HepG2 (cell line): ENCODE measurements around the gene SDK1. TPM values are rescaled to one million over a fixed set of nuclear protein-coding genes. Genes with fewer than 3 reads are reported as not detected.

Experiments used
- ATAC-seq: fragments of 200-7000 bp; cut with Tn5 transposase; 3 replicates; pipeline ENCODE4 v1.9.1; 2020; ENCODE audit warnings: mild to moderate bottlenecking, moderate library complexity
- BruUV-seq: library from RNA; stranded (reverse); fragments of 400-500 nt; replicated peaks from 2 replicates; lab custom pipeline; 2021; lab: Mats Ljungman, UMichigan
- CTCF ChIA-PET: fragments of 300-600 bp; formaldehyde crosslinking; extraction: SDS; loops from one replicate; lab custom pipeline; 2021; ENCODE audit warnings: low total read pairs, inconsistent platforms, low intra/inter-chr PET ratio; lab: Yijun Ruan, JAX
- POLR2A ChIA-PET: fragments of 350-600 bp; sonication (Branson Sonifier 250); formaldehyde crosslinking; loops from one replicate; lab custom pipeline; 2020; ENCODE audit warnings: antibody characterized with exemption, inconsistent platforms; lab: Yijun Ruan, JAX
- DNase-seq: peaks from one replicate; pipeline ENCODE4 v3.0.0-alpha.2; 2015; ENCODE audit warnings: low spot score
- FAIRE-seq: peaks from 3 replicates; lab custom pipeline; 2011; peaks lifted over from hg19 to GRCh38; lab: Jason Lieb, UNC
- H2AFZ ChIP-seq: one replicate; pipeline ENCODE4 v1.6.1; 2011; ENCODE audit warnings: low read length, inconsistent platforms
- H3K27ac ChIP-seq: fragments of 300-600 bp; 3 replicates; pipeline ENCODE4 v1.8.0; 2011; ENCODE audit warnings: mixed run types, mild to moderate bottlenecking, mixed read lengths, low read length, inconsistent platforms; ENCODE audit not compliant: insufficient read depth; ENCODE audit errors: extremely low read length
- H3K27me3 ChIP-seq, 2 experiments: fragments of 200-600 bp in 1 of 2; 2 replicates in 1 of 2; 3 replicates in 1 of 2; pipeline versions ENCODE4 v1.6.0 to v1.8.0; 2011; ENCODE audit warnings: low read length in 2 of 2, mild to moderate bottlenecking in 2 of 2, moderate library complexity in 2 of 2, inconsistent platforms in 1 of 2; ENCODE audit not compliant: insufficient read depth in 2 of 2, control insufficient read depth in 1 of 2
- H3K36me3 ChIP-seq, 2 experiments: fragments of 200-600 bp in 1 of 2; replicated peaks in 1 of 2; 2 replicates in 1 of 2; 3 replicates in 1 of 2; pipeline versions ENCODE4 v1.5.1 to v1.8.0; 2011; ENCODE audit warnings: low read length in 2 of 2, inconsistent platforms in 1 of 2; ENCODE audit not compliant: insufficient read depth in 2 of 2, control insufficient read depth in 1 of 2
- H3K4me1 ChIP-seq: 2 replicates; pipeline ENCODE4 v1.5.1; 2012; ENCODE audit warnings: low read length, inconsistent platforms; ENCODE audit not compliant: insufficient read depth
- H3K4me2 ChIP-seq: 2 replicates; pipeline ENCODE4 v1.6.0; 2011; ENCODE audit warnings: low read depth, low read length, inconsistent platforms
- H3K4me3 ChIP-seq, 3 experiments: fragments of 200-600 bp in 1 of 3; sonication (generic), shearing (Covaris generic) in 1 of 3; replicated peaks in 1 of 3; 2 replicates each; pipeline ENCODE4 v1.5.1; 2011 to 2016; ENCODE audit warnings: low read length in 3 of 3, inconsistent platforms in 2 of 3, low read depth in 2 of 3, mild to moderate bottlenecking in 2 of 3, control low read depth in 1 of 3, mixed read lengths in 1 of 3; ENCODE audit not compliant: insufficient read depth in 1 of 3
- H3K79me2 ChIP-seq: one replicate; pipeline ENCODE4 v1.6.1; 2011; ENCODE audit warnings: low read length, inconsistent platforms; ENCODE audit not compliant: insufficient read depth
- H3K9ac ChIP-seq: 2 replicates; pipeline ENCODE4 v1.6.0; 2011; ENCODE audit warnings: mild to moderate bottlenecking, low read depth, low read length, inconsistent platforms; ENCODE audit not compliant: insufficient read depth
- H3K9me3 ChIP-seq: 2 replicates; pipeline ENCODE4 v1.5.1; 2012; ENCODE audit warnings: mild to moderate bottlenecking, low read length
- H4K20me1 ChIP-seq: 2 replicates; pipeline ENCODE4 v1.6.0; 2011; ENCODE audit warnings: inconsistent platforms, mild to moderate bottlenecking, low read length, moderate library complexity; ENCODE audit not compliant: insufficient read depth
- ATF7-NPFF ChIP-seq: sonication (generic); formaldehyde crosslinking; IDR thresholded peaks from 2 replicates; pipeline ENCODE4 v1.8.1; 2023; ENCODE audit warnings: mild to moderate bottlenecking, low read depth, missing genetic modification reagents, moderate library complexity
- HNF4A ChIP-seq: sonication (generic); formaldehyde crosslinking; IDR thresholded peaks from 2 replicates; pipeline ENCODE4 v1.4.0; 2020; ENCODE audit warnings: missing genetic modification reagents
- PAXIP1 ChIP-seq: sonication (generic); formaldehyde crosslinking; conservative IDR thresholded peaks from 2 replicates; pipeline ENCODE4 v1.4.0; 2020; ENCODE audit warnings: mild to moderate bottlenecking, missing genetic modification reagents, moderate library complexity
- PPARG ChIP-seq: conservative IDR thresholded peaks from 2 replicates; pipeline ENCODE4 v1.6.1; 2016; ENCODE audit warnings: missing biosample characterization, missing genetic modification reagents
- TP53 ChIP-seq: sonication (generic); formaldehyde crosslinking; conservative IDR thresholded peaks from 2 replicates; pipeline ENCODE4 v1.4.0; 2020; ENCODE audit warnings: missing genetic modification reagents
- ZNF205 ChIP-seq: IDR thresholded peaks from 2 replicates; pipeline ENCODE4 v1.6.1; 2018; ENCODE audit warnings: missing biosample characterization, missing genetic modification reagents
- WGBS: methylation state at CpG from one replicate; pipeline ENCODE4 v1.1.6; 2017; ENCODE audit warnings: low lambda C conversion rate; 5-methylcytosine and 5-hydroxymethylcytosine counted together
- in situ Hi-C: cut with HindIII; loops from 2 replicates; pipeline ENCODE4 v1.10.0; 2017; ENCODE audit warnings: low pct_unique_long_range_greater_than_20kb; ENCODE audit not compliant: extremely low pct_ligation_motif_present
- intact Hi-C: fragments of 100-400 bp; cut with micrococcal nuclease; formaldehyde crosslinking; loops from one replicate; pipeline ENCODE4 v1.10.0; 2022; ENCODE audit not compliant: unreplicated experiment
- polyA plus RNA-seq, 8 experiments: library from polyadenylated mRNA; depleted of rRNA in 3 of 8; stranded (reverse) in 7 of 8; unstranded in 1 of 8; fragments of >200 nt; fragmentation: Illumina TruSeq in 4 of 8; extraction: Trizol in 4 of 8; gene quantifications; 2 replicates each; pipeline versions ENCODE4 v1.2.1 to v1.2.3, GENCODE V29; 2011 to 2016; ENCODE audit warnings: low read depth in 4 of 8, missing spikeins in 1 of 8, mixed read lengths in 1 of 8; ENCODE audit not compliant: insufficient read depth in 1 of 8
- total RNA-seq, 5 experiments: library from RNA; depleted of rRNA; stranded (reverse); fragments of >200 nt; fragmentation: Illumina TruSeq; extraction: Trizol; gene quantifications; 2 replicates each; pipeline ENCODE4 v1.2.3, GENCODE V29; 2016; ENCODE audit warnings: low read depth in 1 of 5

The SDK1 gene
- total and polyA plus RNA-seq, 2 of the 13 experiments (the other 11 are each of a cell fraction or from before 2014, with no cell fraction given) = 0.35 to 2.4 TPM

- Histone ChIP-seq H2AFZ (no peak overlapping the region), H3K9me3 (no peaks in the 10 kb centered on the region), H4K20me1 (no peaks in the 10 kb centered on the region), H3K9ac (no peak overlapping the region), H3K36me3 (no peaks in the 10 kb centered on the region), H3K27me3 (no peaks in the 10 kb centered on the region), H3K4me3 (no peak overlapping the region), H3K4me1 (peaks cover 30% of the 10 kb centered on the region), H3K79me2 (no peaks in the 10 kb centered on the region), H3K27ac (no peak overlapping the region), H3K4me2 (0 out of 2 replicates have a peak overlapping the region, but pooled peaks have one; percentile 9)
- no TSS peak for BruUV-seq
- peak; percentile 60 for TF ChIP-seq HNF4A (CRISPR knock-in tag)
- TF ChIP-seq PAXIP1 = 0 out of 2 replicates have a peak, but pooled peaks have one; percentile 27
- TF ChIP-seq ZNF205 (CRISPR knock-in tag) = peak; percentile 68; the same call in 1 of the 2 replicates
- TF ChIP-seq TP53 = no peak
- 0 out of 2 replicates have a peak, but pooled peaks have one; percentile 22 for TF ChIP-seq PPARG
- TF ChIP-seq ATF7-NPFF (CRISPR knock-in tag) = no peak
- in situ Hi-C loops = no loop called here
- ATAC-seq (peak; percentile 62), DNase-seq (peak; percentile 46), FAIRE-seq (peak; percentile 46)
- intact Hi-C loops = no loop called here
- POLR2A ChIA-PET = no interaction called here
- 4% methylated on average over 5 of the region's 5 CpGs for WGBS
- CTCF ChIA-PET = no interaction called here
Measured at GRCh38 chr7:4156190-4156589, 855.1 kb downstream of the SDK1 start.
